ENCODE measurements around the gene ZDHHC14.
A peak's percentile ranks its signal among the peaks of the same experiment; 100 is the strongest.

ZDHHC14 gene

GRCh38 chr6:157468574-157468973, 87.6 kb downstream of the ZDHHC14 start:
- H3K9me3 Mint-ChIP-seq = no peaks in the 10 kb centered on the region
- H3K36me3 Mint-ChIP-seq (ENCODE audit: low read depth) = no peaks in the 10 kb centered on the region
- no peak overlapping the region for H3K4me3 Mint-ChIP-seq
- H3K27ac Mint-ChIP-seq = no peak overlapping the region
- no peaks in the 10 kb centered on the region for H3K27me3 Mint-ChIP-seq
- peaks cover 18% of the 10 kb centered on the region for H3K4me1 Mint-ChIP-seq (ENCODE audit: low read depth)

DNA sequence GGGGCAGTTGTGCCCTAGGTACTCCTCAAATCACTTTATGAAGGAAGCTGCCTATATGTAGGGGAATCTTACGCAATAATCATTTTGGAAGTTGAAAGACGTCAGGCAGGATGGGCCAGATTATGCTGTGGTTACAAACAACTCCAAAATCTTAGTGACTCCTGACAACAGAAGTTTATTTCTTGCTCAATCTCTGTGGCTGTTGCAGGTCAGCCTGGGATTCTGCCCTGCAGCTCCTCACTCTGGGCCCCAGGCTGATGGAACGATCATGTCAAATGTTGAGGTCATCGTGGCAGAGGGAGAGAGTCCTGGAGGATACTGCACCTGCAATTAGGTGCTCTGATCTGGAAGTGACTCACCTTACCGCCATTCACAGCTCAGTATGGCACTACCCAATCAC, 88.4 kb downstream of the ZDHHC14 start:
- H3K4me3 Mint-ChIP-seq = no peak overlapping the region
- peaks cover 17% of the 10 kb centered on the region for H3K4me1 Mint-ChIP-seq (ENCODE audit: low read depth)
- H3K27ac Mint-ChIP-seq = no peak overlapping the region
- no peaks in the 10 kb centered on the region for H3K36me3 Mint-ChIP-seq (ENCODE audit: low read depth)
- no peaks in the 10 kb centered on the region for H3K27me3 Mint-ChIP-seq
- no peaks in the 10 kb centered on the region for H3K9me3 Mint-ChIP-seq

GRCh38 chr6:157471077-157471686, 90.2 kb downstream of the ZDHHC14 start:
- H3K4me3 Mint-ChIP-seq = no peak overlapping the region
- H3K9me3 Mint-ChIP-seq = no peaks in the 10 kb centered on the region
- H3K4me1 Mint-ChIP-seq (ENCODE audit: low read depth) = peaks cover 11% of the 10 kb centered on the region
- H3K27ac Mint-ChIP-seq = no peak overlapping the region
- no peaks in the 10 kb centered on the region for H3K36me3 Mint-ChIP-seq (ENCODE audit: low read depth)
- H3K27me3 Mint-ChIP-seq = peaks cover 7% of the 10 kb centered on the region

- Mint-ChIP-seq H3K4me1 (ENCODE audit: low read depth) (peaks cover 18% of the 10 kb centered on the region), H3K36me3 (ENCODE audit: low read depth) (no peaks in the 10 kb centered on the region), H3K27me3 (peaks cover 13% of the 10 kb centered on the region), H3K4me3 (no peak overlapping the region), H3K27ac (no peak overlapping the region), H3K9me3 (no peaks in the 10 kb centered on the region)
These were observed 91.1 kb downstream of the ZDHHC14 start for GRCh38 chr6:157471895-157472686.

- Mint-ChIP-seq H3K27me3 (peaks cover 13% of the 10 kb centered on the region), H3K4me3 (no peak overlapping the region), H3K27ac (no peak overlapping the region), H3K4me1 (ENCODE audit: low read depth) (peaks cover 27% of the 10 kb centered on the region), H3K9me3 (no peaks in the 10 kb centered on the region), H3K36me3 (ENCODE audit: low read depth) (no peaks in the 10 kb centered on the region)
These were observed 95.8 kb downstream of the ZDHHC14 start for GRCh38 chr6:157476797-157477196.

GRCh38 chr6:157478926-157479325, 97.9 kb downstream of the ZDHHC14 start:
- no peak overlapping the region for H3K4me3 Mint-ChIP-seq
- H3K9me3 Mint-ChIP-seq = no peaks in the 10 kb centered on the region
- peaks cover 29% of the 10 kb centered on the region for H3K4me1 Mint-ChIP-seq (ENCODE audit: low read depth)
- peaks cover 13% of the 10 kb centered on the region for H3K27me3 Mint-ChIP-seq
- no peak overlapping the region for H3K27ac Mint-ChIP-seq
- no peaks in the 10 kb centered on the region for H3K36me3 Mint-ChIP-seq (ENCODE audit: low read depth)

DNA sequence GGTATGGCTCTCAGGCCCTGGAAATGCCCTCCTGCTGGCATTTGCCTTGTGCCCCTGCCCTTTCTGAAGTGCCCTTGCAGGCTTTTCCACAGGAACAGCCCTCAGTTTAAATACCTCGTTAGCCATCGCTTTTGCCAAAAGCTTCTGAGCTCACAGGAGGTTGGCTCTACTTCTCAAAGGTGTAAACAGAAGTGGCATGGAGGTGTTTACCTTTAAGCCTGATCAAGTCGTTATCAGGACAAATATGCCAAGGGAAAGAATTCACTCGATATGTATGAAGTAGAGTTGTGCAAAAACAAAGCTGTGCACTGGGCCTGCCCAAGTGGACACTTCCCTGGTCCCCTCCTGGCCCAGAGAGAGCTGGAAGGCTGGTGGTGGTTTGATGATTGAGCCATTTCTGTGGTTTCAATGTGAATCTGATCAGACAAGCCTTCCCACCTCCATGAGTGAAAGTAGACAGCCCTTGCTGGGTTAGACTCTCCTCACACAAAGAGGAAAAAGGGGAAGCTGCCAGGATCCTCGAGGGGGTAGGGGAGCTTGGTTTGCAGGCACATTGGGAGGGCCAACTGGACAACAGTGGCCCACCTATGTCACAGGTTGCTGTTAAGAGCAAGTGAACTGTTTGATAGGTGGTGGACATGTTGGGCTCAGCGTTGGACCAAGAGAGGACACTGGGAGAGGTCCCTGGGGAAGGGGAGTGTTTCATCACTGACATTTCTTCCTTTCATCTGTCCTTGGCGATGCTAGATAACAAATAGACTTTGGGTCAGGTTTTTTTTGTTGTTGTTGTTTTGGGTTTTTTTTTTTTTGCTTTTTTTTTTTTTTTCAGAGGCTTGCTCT, 98.7 kb downstream of the ZDHHC14 start:
- no peaks in the 10 kb centered on the region for H3K36me3 Mint-ChIP-seq (ENCODE audit: low read depth)
- H3K27me3 Mint-ChIP-seq = peaks cover 13% of the 10 kb centered on the region
- peaks cover 23% of the 10 kb centered on the region for H3K4me1 Mint-ChIP-seq (ENCODE audit: low read depth)
- no peaks in the 10 kb centered on the region for H3K9me3 Mint-ChIP-seq
- H3K27ac Mint-ChIP-seq = no peak overlapping the region
- H3K4me3 Mint-ChIP-seq = no peak overlapping the region

- H3K36me3 Mint-ChIP-seq (ENCODE audit: low read depth) = no peaks in the 10 kb centered on the region
- H3K27me3 Mint-ChIP-seq = peaks cover 4% of the 10 kb centered on the region
- H3K9me3 Mint-ChIP-seq = no peaks in the 10 kb centered on the region
- peaks cover 21% of the 10 kb centered on the region for H3K4me1 Mint-ChIP-seq (ENCODE audit: low read depth)
- no peak overlapping the region for H3K4me3 Mint-ChIP-seq
- H3K27ac Mint-ChIP-seq = no peak overlapping the region
These were observed 100.3 kb downstream of the ZDHHC14 start for GRCh38 chr6:157481189-157481864.

GRCh38 chr6:157481865-157482249, 100.9 kb downstream of the ZDHHC14 start:
- Mint-ChIP-seq H3K9me3 (no peaks in the 10 kb centered on the region), H3K4me1 (ENCODE audit: low read depth) (peaks cover 21% of the 10 kb centered on the region), H3K27me3 (no peaks in the 10 kb centered on the region), H3K36me3 (ENCODE audit: low read depth) (no peaks in the 10 kb centered on the region), H3K27ac (no peak overlapping the region), H3K4me3 (no peak overlapping the region)

DNA sequence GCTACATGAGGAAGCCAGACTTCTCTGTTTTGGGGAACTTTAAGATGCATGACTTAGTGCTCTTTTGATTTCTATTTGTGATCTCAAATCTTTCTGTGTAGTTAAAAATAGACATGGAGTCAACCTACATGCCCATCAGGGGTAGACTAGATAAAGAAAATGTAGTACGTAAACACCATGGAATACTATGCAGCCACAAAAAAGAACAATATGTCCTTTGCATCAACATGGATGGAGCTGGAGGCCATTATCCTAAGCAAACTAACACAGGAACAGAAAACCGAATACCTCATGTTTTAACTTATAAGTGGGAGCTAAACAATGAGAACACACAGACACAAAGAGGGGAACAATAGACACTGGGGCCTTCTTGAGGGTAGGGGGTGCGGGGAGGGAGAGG, 102.8 kb downstream of the ZDHHC14 start:
- Mint-ChIP-seq H3K4me1 (ENCODE audit: low read depth) (peaks cover 28% of the 10 kb centered on the region), H3K4me3 (no peak overlapping the region), H3K36me3 (ENCODE audit: low read depth) (no peaks in the 10 kb centered on the region), H3K27me3 (no peaks in the 10 kb centered on the region), H3K9me3 (no peaks in the 10 kb centered on the region), H3K27ac (no peak overlapping the region)

DNA sequence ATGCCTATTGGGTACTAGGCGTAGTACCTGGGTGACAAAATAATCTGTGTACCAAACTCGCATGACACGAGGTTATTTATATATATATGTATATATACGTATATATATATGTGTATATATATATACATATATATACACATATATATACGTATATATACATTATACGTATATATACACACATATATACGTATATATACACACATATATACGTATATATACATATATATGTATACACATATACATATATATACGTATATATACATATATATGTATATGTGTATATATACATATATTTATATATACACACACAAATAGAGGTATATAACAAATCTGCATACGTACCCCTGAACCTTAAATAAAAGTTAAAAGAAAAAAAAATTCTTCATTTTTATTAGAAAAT, 103.2 kb downstream of the ZDHHC14 start:
- no peaks in the 10 kb centered on the region for H3K9me3 Mint-ChIP-seq
- no peak overlapping the region for H3K4me3 Mint-ChIP-seq
- H3K36me3 Mint-ChIP-seq (ENCODE audit: low read depth) = no peaks in the 10 kb centered on the region
- peaks cover 28% of the 10 kb centered on the region for H3K4me1 Mint-ChIP-seq (ENCODE audit: low read depth)
- no peaks in the 10 kb centered on the region for H3K27me3 Mint-ChIP-seq
- H3K27ac Mint-ChIP-seq = no peak overlapping the region

DNA sequence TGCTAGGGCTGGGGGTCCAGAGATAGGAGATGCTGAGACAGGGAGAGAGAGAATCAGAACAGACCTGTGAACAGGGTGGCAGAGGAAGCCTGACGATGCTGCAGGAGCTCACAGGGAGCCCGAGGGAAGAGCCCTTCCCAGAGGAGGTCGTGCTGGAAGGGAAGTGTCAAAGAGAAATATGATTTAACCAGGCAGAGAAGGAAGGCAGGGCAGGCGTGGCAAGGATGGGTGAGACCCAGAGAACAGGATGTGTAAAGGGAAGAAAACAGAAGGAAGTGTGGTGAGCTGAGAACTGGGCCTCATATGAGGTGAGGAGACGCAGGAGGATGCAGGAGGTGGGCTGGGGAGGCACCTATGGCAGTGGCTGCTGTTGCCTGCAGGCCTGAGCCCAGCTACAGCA, 105.6 kb downstream of the ZDHHC14 start:
- H3K4me1 Mint-ChIP-seq (ENCODE audit: low read depth) = peaks cover 29% of the 10 kb centered on the region
- H3K9me3 Mint-ChIP-seq = no peaks in the 10 kb centered on the region
- no peaks in the 10 kb centered on the region for H3K36me3 Mint-ChIP-seq (ENCODE audit: low read depth)
- H3K27ac Mint-ChIP-seq = peak overlapping the region; percentile 65
- H3K4me3 Mint-ChIP-seq = no peak overlapping the region
- H3K27me3 Mint-ChIP-seq = peaks cover 11% of the 10 kb centered on the region

GRCh38 chr6:157487110-157487773, 106.3 kb downstream of the ZDHHC14 start:
- Mint-ChIP-seq H3K4me1 (ENCODE audit: low read depth) (peaks cover 25% of the 10 kb centered on the region), H3K36me3 (ENCODE audit: low read depth) (no peaks in the 10 kb centered on the region), H3K27me3 (peaks cover 11% of the 10 kb centered on the region), H3K9me3 (no peaks in the 10 kb centered on the region), H3K27ac (no peak overlapping the region), H3K4me3 (no peak overlapping the region)

GRCh38 chr6:157488058-157488457, 107.1 kb downstream of the ZDHHC14 start:
- H3K27ac Mint-ChIP-seq = no peak overlapping the region
- H3K36me3 Mint-ChIP-seq (ENCODE audit: low read depth) = no peaks in the 10 kb centered on the region
- peaks cover 25% of the 10 kb centered on the region for H3K4me1 Mint-ChIP-seq (ENCODE audit: low read depth)
- peaks cover 11% of the 10 kb centered on the region for H3K27me3 Mint-ChIP-seq
- H3K9me3 Mint-ChIP-seq = no peaks in the 10 kb centered on the region
- H3K4me3 Mint-ChIP-seq = no peak overlapping the region

Data from stimulated activated naive CD8-positive, alpha-beta T cell treated with anti-CD3 and anti-CD28 coated beads, Interleukin-15, Interleukin-2, amounts not matched to agents 100 ng/mL and 50 ng/mL, for 24 hours (primary cell).